OCI-LY3 (cell line): ENCODE results near the gene TNRC6C.

Experiments
- EZH2phosphoT487 ChIP-seq: fragments of 200-600 bp; shearing (Covaris generic); IDR thresholded peaks from 2 replicates; pipeline ENCODE4 v1.6.1; 2018; ENCODE audit warnings: antibody characterized with exemption, mixed run types, low read depth
- TF ChIP-seq, protein P1 (sequence below): fragments of 200-600, 300-600 bp; sonication (generic); IDR thresholded peaks from 2 replicates; pipeline ENCODE4 v1.5.1; 2014; ENCODE audit warnings: antibody characterized with exemption, low read length, low read depth

- TF ChIP-seq, protein P1, sequence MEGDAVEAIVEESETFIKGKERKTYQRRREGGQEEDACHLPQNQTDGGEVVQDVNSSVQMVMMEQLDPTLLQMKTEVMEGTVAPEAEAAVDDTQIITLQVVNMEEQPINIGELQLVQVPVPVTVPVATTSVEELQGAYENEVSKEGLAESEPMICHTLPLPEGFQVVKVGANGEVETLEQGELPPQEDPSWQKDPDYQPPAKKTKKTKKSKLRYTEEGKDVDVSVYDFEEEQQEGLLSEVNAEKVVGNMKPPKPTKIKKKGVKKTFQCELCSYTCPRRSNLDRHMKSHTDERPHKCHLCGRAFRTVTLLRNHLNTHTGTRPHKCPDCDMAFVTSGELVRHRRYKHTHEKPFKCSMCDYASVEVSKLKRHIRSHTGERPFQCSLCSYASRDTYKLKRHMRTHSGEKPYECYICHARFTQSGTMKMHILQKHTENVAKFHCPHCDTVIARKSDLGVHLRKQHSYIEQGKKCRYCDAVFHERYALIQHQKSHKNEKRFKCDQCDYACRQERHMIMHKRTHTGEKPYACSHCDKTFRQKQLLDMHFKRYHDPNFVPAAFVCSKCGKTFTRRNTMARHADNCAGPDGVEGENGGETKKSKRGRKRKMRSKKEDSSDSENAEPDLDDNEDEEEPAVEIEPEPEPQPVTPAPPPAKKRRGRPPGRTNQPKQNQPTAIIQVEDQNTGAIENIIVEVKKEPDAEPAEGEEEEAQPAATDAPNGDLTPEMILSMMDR = no peak
- TF ChIP-seq EZH2phosphoT487 = no peak
Observed at GRCh38 chr17:78130090-78130436, 171.6 kb downstream of the TNRC6C start.
